AG10803 (cell line): ENCODE measurements around the gene MED26.
"Not testable (repeated sequence)": the region's sequence is repeated elsewhere in the genome, so short reads cannot be mapped to it uniquely, and the experiment has no call there.

Experiments used
- DNase-seq: peaks from one replicate; pipeline ENCODE4 v3.0.0; 2010; ENCODE audit warnings: low read depth
- H3K4me3 ChIP-seq: 2 replicates; pipeline ENCODE4 v1.5.1; 2011; ENCODE audit warnings: mild to moderate bottlenecking, low read length, control low read depth
- TF ChIP-seq, protein P1 (sequence below): conservative IDR thresholded peaks from 2 replicates; pipeline ENCODE4 v1.5.1; 2011; ENCODE audit warnings: mild to moderate bottlenecking, low read length, control low read depth, inconsistent platforms

Gene MED26

DNA sequence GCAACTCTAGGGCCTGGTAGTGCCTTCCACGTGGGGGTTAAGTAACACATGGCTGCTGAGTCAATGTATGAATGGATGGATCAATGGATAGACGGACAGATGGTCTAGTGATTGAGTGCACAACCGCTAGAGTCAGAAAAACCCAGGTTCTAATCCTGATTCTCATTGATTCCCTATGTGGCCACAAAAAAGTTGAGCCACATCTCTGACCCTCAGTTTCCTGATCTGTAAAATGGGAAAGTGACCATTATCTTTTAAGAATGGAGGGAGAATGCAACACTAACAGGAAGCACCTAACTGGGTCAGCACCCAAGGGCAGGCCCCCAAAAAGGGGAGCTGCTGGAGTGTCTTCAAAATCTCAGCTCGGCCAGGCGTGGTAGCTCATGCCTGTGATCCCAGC lies 29.4 kb upstream of the MED26 start:
- no peak overlapping the region for H3K4me3 ChIP-seq
- no peak for DNase-seq
- TF ChIP-seq, protein P1, sequence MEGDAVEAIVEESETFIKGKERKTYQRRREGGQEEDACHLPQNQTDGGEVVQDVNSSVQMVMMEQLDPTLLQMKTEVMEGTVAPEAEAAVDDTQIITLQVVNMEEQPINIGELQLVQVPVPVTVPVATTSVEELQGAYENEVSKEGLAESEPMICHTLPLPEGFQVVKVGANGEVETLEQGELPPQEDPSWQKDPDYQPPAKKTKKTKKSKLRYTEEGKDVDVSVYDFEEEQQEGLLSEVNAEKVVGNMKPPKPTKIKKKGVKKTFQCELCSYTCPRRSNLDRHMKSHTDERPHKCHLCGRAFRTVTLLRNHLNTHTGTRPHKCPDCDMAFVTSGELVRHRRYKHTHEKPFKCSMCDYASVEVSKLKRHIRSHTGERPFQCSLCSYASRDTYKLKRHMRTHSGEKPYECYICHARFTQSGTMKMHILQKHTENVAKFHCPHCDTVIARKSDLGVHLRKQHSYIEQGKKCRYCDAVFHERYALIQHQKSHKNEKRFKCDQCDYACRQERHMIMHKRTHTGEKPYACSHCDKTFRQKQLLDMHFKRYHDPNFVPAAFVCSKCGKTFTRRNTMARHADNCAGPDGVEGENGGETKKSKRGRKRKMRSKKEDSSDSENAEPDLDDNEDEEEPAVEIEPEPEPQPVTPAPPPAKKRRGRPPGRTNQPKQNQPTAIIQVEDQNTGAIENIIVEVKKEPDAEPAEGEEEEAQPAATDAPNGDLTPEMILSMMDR, result no peak

DNA sequence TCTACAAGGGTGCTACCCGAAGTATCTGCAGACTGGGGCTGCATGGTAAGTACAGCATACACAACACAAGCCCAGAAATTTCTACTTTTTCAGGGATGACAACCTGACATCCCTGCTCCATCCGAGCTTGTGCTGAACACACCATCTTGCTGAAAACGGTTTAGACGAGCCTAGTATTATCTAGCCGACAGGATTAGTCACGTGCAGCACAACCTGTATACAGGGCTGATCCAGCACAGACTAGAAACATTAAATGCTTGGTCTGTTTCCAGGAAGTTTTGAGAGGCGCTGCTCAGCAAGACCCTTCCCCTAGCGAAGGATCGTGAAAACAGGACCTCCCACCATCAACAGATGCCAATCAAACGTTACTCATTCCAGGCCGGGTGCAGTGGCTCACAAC lies 27.7 kb upstream of the MED26 start:
- no peak overlapping the region for H3K4me3 ChIP-seq
- DNase-seq, result no peak
- TF ChIP-seq, protein P1, result no peak

DNA sequence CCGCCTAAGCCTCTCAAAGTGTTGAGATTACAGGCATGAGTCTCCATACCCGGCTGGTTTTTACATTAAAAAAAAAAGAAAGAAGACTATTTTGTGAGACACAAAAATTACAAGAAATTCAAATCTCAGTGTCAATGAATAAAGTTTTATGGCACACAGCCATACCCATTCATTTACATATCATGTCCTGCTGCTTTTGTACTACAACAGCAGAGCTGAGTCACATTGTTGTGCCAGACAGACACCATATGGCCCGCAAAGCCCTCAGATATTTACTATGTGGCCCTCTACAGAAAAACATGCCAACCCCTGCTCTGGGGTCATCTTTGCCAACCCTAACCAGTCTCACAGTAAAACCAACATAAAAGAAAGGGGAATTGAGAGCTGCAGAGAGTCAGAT lies 26.6 kb upstream of the MED26 start:
- TF ChIP-seq, protein P1, result no peak
- no peak overlapping the region for H3K4me3 ChIP-seq
- DNase-seq, result no peak

DNA sequence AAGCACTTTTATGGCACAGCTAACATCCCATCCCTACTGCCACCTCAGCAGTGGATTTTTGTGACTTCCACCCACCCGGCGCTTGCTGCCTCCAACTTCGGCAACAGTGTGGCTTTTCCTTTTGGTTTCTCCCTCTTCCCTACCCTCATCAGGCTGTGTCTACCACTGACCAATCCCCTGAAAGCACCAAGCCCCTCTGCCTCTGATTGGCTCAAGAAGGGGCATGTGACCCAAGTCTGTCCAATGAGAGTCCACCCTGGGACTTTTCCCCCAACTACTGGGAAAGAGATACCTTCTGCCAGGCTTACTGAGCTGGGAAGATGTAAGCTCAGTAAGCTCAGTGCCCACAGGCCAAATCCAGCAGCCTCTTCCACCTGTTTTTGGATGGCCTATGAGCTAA lies 26.1 kb upstream of the MED26 start:
- no peak for DNase-seq
- TF ChIP-seq, protein P1, result no peak
- no peak overlapping the region for H3K4me3 ChIP-seq

DNA sequence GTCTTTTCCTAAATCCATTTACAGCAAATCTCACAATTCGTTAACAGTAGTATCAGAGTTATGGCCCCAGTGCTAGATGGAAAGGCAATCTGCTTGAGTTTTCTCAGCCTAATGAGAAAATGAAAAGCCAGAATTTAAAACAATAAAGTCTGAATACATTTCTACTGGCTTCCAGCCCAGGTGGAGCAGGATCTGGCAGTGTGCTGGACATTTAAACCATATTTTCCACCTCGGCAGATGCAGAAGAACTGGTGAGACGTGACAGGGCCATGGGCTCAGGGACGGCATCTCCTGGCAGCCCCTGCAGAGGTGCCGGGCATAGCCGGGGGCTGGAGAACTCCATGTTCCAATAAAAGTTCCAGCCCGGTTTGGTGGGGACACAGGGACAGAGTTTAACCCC lies 24.9 kb upstream of the MED26 start:
- DNase-seq, result no peak
- TF ChIP-seq, protein P1, result no peak
- no peak overlapping the region for H3K4me3 ChIP-seq

DNA sequence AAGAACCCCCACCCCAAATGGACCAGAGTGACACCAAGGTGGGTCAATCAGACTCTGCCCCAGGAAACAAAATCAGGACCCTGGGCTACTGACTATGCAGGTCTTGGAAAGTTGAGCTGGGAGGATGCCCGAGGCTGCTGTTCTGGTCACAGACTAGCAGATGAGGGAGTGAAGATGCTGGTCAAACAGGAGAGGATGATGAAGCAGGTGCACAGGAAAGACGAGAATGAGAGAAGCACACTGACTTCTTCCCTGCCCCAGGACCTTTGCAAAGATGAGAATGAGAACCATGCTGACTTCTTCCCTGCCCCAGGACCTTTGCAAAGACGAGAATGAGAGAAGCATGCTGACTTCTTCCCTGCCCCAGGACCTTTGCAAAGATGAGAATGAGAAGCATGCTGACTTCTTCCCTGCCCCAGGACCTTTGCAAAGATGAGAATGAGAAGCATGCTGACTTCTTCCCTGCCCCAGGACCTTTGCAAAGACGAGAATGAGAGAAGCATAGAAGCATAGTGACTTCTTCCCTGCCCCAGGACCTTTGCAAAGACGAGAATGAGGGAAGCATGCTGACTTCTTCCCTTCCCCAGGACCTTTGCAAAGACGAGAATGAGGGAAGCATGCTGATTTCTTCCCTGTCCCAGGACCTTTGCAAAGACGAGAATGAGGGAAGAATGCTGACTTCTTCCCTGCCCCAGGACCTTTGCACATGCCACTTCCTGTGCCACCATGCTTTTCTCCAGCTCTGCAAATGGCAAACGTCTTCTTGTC lies 23.6 kb upstream of the MED26 start:
- DNase-seq, H3K4me3 ChIP-seq: not testable (repeated sequence)

DNA sequence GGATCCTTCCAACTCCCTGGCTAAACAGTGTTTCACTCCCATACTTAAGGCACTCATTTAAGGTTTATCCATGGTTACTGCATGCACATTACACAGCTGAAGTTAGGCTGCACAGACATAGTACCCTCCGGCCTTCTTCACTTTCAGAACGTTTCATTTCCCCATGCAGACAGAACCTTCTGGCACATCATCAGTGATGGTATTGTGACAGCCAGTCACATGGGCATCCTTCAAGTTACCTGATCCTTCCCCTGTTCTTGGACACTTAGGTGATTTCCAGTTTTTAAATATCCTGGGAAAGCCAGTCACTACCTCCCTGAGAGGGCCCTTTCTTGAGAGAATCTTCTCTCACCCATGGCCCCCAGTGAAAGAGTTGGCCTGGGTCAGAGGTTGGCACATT lies 22.8 kb upstream of the MED26 start:
- DNase-seq, result no peak
- TF ChIP-seq, protein P1, result no peak
- H3K4me3 ChIP-seq, result no peak overlapping the region
